Measurements from ENCODE around the gene ZNF71.

The ZNF71 gene

DNA sequence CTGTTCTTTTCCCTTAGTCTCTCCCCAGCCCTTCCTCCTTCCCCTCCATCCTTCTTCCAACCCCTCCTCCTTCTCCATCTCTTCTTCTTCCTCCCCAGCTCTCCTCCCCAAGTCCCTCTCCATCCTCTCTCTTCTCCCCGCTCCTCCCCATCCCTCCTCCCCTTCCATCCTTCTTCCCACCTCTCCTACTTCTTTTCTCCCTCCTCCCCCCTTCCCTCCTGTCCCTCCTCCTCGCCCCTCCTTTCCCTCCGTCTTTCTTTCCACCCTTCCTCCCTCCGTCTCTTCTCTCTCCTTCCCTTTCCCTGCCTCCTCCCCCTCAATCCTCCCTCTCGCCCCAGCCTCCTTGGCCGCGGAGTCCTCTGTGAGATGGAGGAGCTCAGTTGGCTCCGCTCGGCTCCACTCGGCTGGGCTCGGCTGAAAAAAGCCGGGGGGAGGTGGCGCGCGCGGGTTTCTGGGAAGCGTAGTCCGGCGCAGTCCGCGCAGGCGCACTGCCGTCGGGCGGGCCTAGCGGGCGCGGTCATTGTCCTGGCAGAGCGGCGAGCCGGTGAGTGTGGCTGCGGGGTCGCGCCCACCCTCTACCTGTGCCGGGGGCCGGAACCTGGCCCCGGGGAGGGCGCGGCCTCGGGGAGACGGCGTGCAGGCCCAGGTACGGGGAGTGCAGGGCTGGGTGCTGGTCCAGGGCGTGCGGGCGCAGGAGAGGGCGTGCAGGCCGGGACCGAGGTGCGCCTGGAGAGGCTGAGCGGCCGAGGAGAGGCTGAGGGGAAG is at the start of gene ZNF71:
ZNF71 (plus strand) TSS at position 520 of the 765 bp plus-strand sequence. CDS start 6,257 bp downstream, outside the sequence.
- peak; percentile 99 for DNase-seq

GRCh38 chr19:56547535-56547934 is 47.6 kb upstream of the ZNF71 start:
- no peak for DNase-seq

- no peak for DNase-seq
Measured at GRCh38 chr19:56554272-56554869, 40.7 kb upstream of the ZNF71 start.

- no peak for DNase-seq
Measured at GRCh38 chr19:56562766-56563165, 32.3 kb upstream of the ZNF71 start.

GRCh38 chr19:56566904-56567273 is 28.2 kb upstream of the ZNF71 start:
- DNase-seq, result peak; percentile 90

DNA sequence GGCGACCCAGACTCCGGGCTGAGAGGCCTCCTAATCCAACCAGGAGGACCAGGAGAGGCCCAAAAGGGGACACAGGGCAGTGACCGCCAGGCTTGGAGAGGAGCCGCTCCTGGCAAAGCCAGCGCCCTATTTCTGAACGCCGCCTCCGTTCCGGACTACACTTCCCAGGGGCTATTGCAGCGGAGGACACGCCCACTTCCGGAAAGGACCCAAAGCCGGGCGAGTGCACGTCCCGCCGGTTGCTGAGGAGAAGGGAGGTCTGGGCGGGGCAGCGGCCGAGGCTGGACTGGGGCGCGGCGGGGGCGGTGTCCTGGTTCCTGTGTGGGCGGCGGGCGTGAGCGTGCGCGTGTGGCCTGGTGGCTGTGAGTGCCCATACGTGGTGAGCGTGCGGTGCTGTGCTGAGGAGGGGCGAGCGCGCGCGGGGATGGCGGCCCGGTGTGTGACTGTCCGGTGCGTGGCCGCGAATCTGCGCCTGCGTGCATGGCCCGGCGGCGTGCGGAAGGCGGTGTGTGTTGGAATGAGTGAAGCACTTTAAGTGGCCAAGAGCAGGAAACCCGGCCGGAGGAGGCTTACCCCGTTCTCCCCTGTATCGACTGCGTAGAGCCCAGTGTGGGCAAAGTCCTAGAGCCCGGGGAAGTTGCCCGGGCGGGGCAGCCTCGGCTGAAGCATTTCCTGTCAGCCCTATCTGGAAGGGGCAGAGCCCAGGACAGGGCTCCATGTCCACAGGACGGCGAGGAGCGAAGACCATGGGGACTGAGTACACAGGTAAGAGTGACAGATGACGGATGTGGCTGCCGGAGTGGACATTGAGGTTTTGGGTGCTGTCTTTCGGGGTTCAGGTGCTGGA is 27.6 kb upstream of the ZNF71 start, which contains the start of gene ZNF470:
ZNF470 (plus strand) TSS at position 195 of the 847 bp plus-strand sequence. CDS start 2,844 bp downstream, outside the sequence.
- peak; percentile 99 for DNase-seq

GRCh38 chr19:56572589-56572988 is 22.5 kb upstream of the ZNF71 start:
- DNase-seq, result no peak

DNA sequence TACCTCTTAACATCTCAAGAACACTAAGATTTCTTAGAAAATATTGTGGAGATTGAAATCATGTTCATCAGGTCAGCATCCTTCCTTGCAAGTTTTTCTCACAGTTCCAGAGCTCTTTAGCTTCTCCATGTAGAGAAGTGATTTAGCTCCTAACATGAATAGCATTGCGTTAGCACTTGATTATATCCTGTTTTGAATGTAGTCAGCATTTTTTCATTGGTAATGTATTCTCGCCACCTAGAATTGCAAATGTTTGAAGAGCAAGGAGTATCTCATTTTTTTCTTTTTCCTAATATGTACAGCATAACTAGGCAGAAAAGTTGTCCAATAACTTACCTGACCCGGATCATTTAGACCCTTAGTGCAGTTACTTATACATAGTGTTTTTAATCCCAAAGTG is 21.2 kb upstream of the ZNF71 start:
- DNase-seq, result no peak

DNA sequence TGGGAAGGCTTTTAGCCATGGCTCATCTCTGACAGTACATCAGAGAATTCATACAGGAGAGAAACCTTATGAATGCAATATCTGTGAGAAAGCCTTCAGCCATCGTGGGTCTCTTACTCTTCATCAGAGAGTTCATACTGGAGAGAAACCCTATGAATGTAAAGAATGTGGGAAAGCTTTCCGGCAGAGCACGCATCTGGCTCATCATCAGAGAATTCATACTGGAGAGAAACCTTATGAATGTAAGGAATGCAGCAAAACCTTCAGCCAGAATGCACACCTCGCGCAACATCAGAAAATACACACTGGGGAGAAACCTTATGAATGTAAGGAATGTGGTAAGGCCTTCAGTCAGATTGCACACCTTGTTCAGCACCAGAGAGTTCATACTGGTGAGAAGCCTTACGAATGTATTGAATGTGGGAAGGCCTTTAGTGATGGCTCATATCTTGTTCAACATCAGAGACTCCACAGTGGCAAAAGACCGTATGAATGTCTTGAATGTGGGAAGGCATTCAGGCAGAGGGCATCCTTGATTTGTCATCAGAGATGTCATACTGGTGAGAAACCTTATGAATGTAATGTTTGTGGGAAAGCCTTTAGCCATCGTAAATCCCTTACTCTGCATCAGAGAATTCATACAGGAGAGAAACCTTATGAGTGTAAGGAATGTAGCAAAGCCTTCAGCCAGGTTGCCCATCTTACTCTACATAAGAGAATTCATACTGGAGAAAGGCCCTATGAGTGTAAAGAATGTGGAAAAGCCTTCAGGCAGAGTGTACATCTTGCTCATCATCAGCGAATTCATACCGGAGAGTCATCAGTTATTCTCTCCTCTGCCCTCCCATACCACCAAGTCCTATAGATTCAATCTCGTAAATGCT is 17.1 kb upstream of the ZNF71 start:
- no peak for DNase-seq

DNA sequence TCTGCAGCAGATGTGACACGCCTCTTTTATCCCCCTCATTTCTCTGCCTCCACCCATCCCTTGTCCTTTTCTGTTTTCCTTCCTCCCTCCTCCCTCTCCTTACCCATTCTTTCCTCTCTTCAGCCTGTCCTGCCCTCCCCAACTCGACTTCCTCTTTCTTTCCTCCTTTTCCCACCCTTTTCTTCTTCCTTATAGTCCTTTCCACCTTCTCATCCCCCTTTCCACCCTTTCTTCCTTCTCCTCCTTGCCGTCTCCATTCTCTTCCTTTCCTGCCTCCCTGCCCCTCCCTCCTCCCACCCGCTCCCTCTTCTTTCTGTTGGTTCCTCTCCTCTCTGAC is 688 bp upstream of the ZNF71 start:
- DNase-seq, result no peak

DNA sequence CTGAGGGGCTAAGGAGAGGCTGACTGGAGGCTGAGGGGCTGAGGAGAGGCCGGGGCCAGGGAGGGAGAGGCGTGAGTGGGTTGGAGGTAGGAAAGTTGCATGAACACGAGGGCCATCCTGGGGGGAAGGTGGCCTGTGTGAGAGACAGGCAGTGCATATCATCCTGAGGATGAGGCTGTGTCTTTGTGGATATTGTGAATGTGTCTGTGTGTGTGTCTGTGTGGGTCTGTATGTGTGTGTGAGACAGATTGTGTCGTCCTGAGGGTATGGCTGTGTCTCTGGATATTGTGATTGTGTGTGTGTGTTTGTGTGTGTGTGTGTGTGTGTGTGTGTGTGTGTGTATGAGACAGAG is 422 bp downstream of the ZNF71 start:
- DNase-seq, result peak; percentile 82

DNA sequence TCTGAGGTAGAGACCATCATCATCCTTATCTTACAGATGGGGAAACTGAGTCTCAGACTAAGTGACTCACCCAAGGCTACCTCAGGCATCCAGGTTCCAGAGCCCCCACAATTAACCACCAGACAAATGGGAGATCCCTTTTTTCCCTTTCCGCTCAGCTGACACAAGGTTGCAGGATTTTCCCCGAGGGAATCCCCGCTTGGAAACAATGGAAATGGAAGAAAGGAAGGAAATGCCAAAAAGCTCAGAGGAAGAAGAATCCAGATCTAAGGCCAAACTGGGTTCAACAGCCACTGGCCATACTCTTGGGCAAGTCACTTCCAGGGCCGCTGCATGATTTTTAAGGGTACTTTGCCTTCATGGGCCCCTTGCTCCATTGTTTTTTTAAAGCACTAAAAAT is 1.6 kb downstream of the ZNF71 start:
- no peak for DNase-seq

DNA sequence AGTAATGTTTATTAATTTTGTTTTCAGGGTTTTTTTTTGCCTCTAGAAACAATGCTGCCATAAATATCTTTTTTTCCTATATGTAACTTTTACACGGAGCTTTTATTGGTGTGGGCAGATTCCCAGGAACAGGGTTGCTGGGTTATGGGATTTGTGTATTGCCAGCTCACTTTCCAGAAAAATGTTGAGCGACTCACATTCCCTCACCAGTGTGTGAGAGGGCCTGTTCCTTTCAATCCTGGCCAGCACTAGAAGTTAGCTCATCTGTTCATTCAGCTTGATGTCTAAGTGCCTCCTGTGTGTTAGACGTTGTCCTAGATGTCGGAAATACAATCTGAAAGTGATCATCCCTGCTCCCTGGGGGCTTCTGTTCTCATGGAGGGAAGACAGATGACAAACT is 2.6 kb downstream of the ZNF71 start:
- DNase-seq, result no peak

GRCh38 chr19:56601375-56601774 is 6.3 kb downstream of the ZNF71 start:
- no peak for DNase-seq

DNA sequence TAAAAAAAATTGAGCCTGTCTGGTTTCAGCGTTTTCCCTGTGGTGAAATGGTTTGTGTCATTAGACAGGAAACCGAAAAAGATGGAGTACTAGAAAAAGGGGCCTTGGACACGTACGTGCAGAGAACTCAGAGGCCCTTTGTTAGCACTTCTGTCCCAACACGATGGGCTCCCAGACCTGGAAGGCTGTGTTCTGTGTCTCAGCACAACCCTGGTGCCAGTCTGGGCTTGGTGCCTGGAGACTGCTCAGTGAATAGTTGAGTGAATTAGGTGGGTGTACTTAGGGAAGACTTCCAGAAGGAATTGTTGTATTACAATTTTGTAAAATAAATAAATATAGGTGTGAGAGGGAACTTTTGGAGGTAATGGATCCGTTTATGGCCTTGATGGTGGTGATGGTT is 8.7 kb downstream of the ZNF71 start:
- no peak for DNase-seq

- no peak for DNase-seq
Measured at GRCh38 chr19:56608274-56608964, 13.3 kb downstream of the ZNF71 start.

DNA sequence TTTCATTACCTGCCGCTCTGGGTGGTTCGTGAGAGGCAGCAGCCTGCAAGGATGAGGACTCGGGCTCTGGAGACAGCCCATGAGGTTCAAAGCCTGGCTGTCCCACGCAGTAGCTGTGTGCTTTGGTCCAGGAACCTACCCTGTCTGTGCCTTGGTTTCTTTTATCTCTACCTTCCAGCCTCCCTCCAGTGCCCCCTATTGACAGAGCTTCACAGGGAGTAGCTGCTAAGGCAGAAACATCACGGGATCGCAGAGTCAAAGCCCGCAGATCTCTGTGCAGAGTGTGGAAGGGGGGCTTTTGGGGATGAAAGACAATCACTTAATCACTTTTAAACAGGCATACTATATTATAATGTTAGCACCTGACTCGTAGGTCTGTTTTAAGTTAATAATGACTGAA is 16.2 kb downstream of the ZNF71 start:
- DNase-seq, result no peak

DNA sequence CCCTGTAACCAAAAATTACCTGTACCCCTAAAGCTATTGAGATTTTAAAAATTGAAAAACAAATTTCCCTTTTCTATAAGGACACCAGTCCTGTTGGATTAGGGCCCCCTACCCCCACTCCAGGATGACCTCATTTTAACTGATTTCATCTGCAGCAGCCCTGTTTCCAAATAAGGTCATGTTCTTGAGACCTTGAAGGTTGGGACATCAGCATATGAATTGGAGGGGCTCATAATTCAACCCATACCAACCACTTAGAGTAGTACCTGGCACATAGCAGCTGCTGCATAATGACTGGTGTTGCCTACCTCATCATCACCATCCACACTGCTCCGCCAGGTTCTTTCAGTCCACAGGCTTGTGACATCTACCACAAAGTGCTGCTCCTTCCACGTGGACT is 17.6 kb downstream of the ZNF71 start:
- no peak for DNase-seq

- DNase-seq, result no peak
Measured at GRCh38 chr19:56613639-56614038, 18.5 kb downstream of the ZNF71 start.

DNA sequence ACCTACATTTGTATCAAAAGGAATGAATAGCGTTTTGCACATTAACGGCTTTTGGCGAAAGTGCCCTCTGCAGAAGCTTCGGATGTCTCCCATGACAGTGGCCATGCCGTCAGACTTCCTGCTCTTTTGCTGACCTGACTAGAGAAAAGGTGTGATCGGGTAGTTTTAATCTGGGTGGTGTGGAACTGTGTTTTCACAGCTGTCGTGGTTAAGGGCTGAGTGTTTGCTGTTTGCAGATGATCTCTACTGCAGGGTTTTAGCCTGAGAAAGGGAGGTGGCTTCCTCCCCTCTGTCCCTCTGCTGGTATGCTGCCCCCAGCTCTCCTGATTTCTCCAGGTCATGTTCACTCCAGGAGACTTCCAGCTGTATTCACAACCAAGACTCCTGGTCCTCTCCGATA is 22.4 kb downstream of the ZNF71 start:
- no peak for DNase-seq

DNA sequence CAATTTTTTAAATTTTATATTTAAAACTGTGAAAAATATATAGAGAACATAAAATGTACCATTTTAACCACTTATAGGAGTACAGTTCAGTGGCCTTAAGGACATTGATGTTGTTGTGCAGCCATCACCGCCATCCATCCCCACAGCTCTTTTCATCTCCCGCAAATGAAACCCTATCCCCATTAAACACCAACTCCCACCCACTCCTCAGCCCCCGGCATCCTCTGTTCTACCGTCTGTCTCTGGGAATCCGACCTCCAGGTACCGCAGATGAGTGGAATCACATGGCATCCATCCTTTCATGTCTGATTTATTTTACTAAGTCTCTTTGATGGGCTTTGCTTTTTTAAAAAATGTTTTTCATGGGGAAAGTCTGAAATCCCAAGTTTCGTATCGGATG is 24.0 kb downstream of the ZNF71 start:
- no peak for DNase-seq

DNA sequence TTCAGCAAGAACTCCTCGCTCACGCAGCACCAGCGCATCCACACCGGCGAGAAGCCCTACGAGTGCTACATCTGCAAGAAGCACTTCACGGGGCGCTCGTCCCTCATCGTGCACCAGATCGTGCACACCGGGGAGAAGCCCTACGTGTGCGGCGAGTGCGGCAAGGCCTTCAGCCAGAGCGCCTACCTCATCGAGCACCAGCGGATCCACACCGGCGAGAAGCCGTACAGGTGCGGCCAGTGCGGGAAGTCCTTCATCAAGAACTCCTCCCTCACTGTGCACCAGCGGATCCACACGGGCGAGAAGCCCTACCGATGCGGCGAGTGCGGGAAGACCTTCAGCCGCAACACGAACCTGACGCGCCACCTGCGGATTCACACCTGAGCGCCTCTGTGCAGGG is 27.3 kb downstream of the ZNF71 start:
- DNase-seq, result no peak
